A549 (cell line): ENCODE measurements around the gene SLC10A7.

Source experiments
- CTCF ChIP-seq: fragments of >200 bp; sonication (Bioruptor Twin); formaldehyde crosslinking; IDR thresholded peaks from 3 replicates; pipeline ENCODE4 v1.5.1; 2016
- EHMT2 ChIP-seq: fragments of 200-600 bp; sonication (generic); IDR thresholded peaks from 2 replicates; pipeline ENCODE4 v1.6.1; 2016; ENCODE audit warnings: antibody characterized with exemption, low read depth, mild to moderate bottlenecking, moderate library complexity
- EP300 ChIP-seq, 2 experiments: fragments of >200 bp; sonication (Bioruptor Twin); formaldehyde crosslinking; IDR thresholded peaks; 2 replicates in 1 of 2; 3 replicates in 1 of 2; pipeline ENCODE4 v1.6.1; 2016 to 2017
- JUNB ChIP-seq: fragments of >200 bp; sonication (Bioruptor Twin); formaldehyde crosslinking; IDR thresholded peaks from 2 replicates; pipeline ENCODE4 v1.6.1; 2016
- MAZ ChIP-seq: fragments of 150-350 bp; IDR thresholded peaks from 2 replicates; pipeline ENCODE4 v1.6.1; 2014; ENCODE audit warnings: antibody characterized with exemption, low read depth, low read length, borderline replicate concordance
- MYC ChIP-seq: IDR thresholded peaks from 2 replicates; pipeline ENCODE4 v1.6.1; 2012; ENCODE audit warnings: mild to moderate bottlenecking, inconsistent platforms, low read length, improper control_type of control experiment, borderline replicate concordance
- NPAS2 ChIP-seq: fragments of 250-450 bp; sonication (Bioruptor Pico); IDR thresholded peaks from 2 replicates; pipeline ENCODE4 v1.8.0; 2022; ENCODE audit warnings: mild to moderate bottlenecking, moderate library complexity, borderline replicate concordance
- RAD21 ChIP-seq, 2 experiments: fragments of >200 bp in 1 of 2; sonication (Bioruptor Twin) in 1 of 2; formaldehyde crosslinking in 1 of 2; IDR thresholded peaks in 1 of 2; conservative IDR thresholded peaks in 1 of 2; 2 replicates in 1 of 2; 3 replicates in 1 of 2; pipeline ENCODE4 v1.6.1; 2012 to 2018; ENCODE audit warnings: inconsistent platforms in 1 of 2
- RCOR1 ChIP-seq: fragments of 150-350 bp; IDR thresholded peaks from 2 replicates; pipeline ENCODE4 v1.6.1; 2014; ENCODE audit warnings: antibody characterized with exemption, low read length, low read depth
- RNF2 ChIP-seq: fragments of 200-600 bp; sonication (generic); IDR thresholded peaks from 2 replicates; pipeline ENCODE4 v1.6.1; 2016; ENCODE audit warnings: low read depth, mild to moderate bottlenecking, antibody characterized with exemption, moderate library complexity, borderline replicate concordance
- ZFP36 ChIP-seq: fragments of 450-650 bp; IDR thresholded peaks from 2 replicates; pipeline ENCODE4 v1.6.1; 2014; ENCODE audit warnings: borderline replicate concordance; ENCODE audit not compliant: partially characterized antibody
- TF ChIP-seq, protein P1 (sequence below): IDR thresholded peaks from 2 replicates; pipeline ENCODE4 v1.6.1; 2012
- TF ChIP-seq, protein P2 (sequence below): fragments of 200-600 bp; sonication (generic); IDR thresholded peaks from 2 replicates; pipeline ENCODE4 v1.6.1; 2016; ENCODE audit warnings: antibody characterized with exemption, mild to moderate bottlenecking, moderate library complexity
- TF ChIP-seq, protein P3 (sequence below): IDR thresholded peaks from 2 replicates; pipeline ENCODE4 v1.6.1; 2012; ENCODE audit warnings: low read depth, borderline replicate concordance

DNA sequence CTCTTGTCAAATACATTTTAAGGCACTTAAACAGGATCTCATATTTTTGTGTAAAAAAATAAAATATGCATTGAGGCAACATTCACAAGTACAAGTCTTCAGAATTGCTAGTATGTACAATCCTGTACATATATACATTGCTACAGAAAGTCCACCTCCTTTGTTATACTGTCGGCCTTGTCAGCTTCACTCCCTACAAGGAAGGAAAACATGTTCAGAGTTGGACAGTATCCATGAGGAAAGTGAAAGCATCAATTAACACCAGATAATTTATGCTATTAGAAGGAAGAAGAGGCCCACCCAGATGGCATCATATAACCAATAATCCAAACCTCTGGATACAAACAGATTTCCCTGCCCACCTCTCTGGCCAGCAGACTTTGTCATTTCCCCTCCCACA lies 265.4 kb downstream of the SLC10A7 start:
- no peak for TF ChIP-seq EP300 (IDR thresholded peaks at IDR 0.05)
- TF ChIP-seq EHMT2: no peak
- TF ChIP-seq RNF2: no peak
- no peak for TF ChIP-seq ZFP36
- no peak for TF ChIP-seq CTCF
- TF ChIP-seq MAZ: no peak
- no peak for TF ChIP-seq MYC
- TF ChIP-seq, protein P1, sequence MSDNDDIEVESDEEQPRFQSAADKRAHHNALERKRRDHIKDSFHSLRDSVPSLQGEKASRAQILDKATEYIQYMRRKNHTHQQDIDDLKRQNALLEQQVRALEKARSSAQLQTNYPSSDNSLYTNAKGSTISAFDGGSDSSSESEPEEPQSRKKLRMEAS: no peak
- TF ChIP-seq RCOR1: no peak
- TF ChIP-seq NPAS2: no peak
- no peak for TF ChIP-seq RAD21 (conservative IDR thresholded peaks at IDR 0.05 in 1 of 2, IDR thresholded peaks at IDR 0.05 in 1 of 2)
- no peak for TF ChIP-seq JUNB
- TF ChIP-seq, protein P2, sequence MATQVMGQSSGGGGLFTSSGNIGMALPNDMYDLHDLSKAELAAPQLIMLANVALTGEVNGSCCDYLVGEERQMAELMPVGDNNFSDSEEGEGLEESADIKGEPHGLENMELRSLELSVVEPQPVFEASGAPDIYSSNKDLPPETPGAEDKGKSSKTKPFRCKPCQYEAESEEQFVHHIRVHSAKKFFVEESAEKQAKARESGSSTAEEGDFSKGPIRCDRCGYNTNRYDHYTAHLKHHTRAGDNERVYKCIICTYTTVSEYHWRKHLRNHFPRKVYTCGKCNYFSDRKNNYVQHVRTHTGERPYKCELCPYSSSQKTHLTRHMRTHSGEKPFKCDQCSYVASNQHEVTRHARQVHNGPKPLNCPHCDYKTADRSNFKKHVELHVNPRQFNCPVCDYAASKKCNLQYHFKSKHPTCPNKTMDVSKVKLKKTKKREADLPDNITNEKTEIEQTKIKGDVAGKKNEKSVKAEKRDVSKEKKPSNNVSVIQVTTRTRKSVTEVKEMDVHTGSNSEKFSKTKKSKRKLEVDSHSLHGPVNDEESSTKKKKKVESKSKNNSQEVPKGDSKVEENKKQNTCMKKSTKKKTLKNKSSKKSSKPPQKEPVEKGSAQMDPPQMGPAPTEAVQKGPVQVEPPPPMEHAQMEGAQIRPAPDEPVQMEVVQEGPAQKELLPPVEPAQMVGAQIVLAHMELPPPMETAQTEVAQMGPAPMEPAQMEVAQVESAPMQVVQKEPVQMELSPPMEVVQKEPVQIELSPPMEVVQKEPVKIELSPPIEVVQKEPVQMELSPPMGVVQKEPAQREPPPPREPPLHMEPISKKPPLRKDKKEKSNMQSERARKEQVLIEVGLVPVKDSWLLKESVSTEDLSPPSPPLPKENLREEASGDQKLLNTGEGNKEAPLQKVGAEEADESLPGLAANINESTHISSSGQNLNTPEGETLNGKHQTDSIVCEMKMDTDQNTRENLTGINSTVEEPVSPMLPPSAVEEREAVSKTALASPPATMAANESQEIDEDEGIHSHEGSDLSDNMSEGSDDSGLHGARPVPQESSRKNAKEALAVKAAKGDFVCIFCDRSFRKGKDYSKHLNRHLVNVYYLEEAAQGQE: no peak
- TF ChIP-seq, protein P3, sequence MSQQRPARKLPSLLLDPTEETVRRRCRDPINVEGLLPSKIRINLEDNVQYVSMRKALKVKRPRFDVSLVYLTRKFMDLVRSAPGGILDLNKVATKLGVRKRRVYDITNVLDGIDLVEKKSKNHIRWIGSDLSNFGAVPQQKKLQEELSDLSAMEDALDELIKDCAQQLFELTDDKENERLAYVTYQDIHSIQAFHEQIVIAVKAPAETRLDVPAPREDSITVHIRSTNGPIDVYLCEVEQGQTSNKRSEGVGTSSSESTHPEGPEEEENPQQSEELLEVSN: no peak
